ENCODE data around the gene SIL1. TPM values are rescaled to one million over a fixed set of nuclear protein-coding genes. Genes with fewer than 3 reads are reported as not detected.

Gene SIL1
- total and polyA plus RNA-seq, 2 of the 8 experiments (the other 6 are each of a cell fraction or from before 2014, with no cell fraction given), result 8.3 to 12.8 TPM

- H3K4me1 ChIP-seq (replicated peaks in 1 of 4; ENCODE audit: control insufficient read depth in 3 of 4, insufficient read depth in 4 of 4, low read length in 3 of 4), result no peaks in the 10 kb centered on the region
- no peaks in the 10 kb centered on the region for H3K79me2 ChIP-seq (ENCODE audit: control insufficient read depth in 1 of 2, insufficient read depth in 2 of 2, low read length in 2 of 2)
- no peaks in the 10 kb centered on the region for H3K27me3 ChIP-seq (replicated peaks in 1 of 4; ENCODE audit: control insufficient read depth in 3 of 4, extremely low read depth in 1 of 4, insufficient read depth in 3 of 4, low read length in 3 of 4)
- no peak overlapping the region for H3K9ac ChIP-seq (replicated peaks in 1 of 4; ENCODE audit: extremely low read depth in 1 of 4, low read depth in 3 of 4, low read length in 3 of 4)
- no peaks in the 10 kb centered on the region for H4K20me1 ChIP-seq (replicated peaks in 1 of 2; ENCODE audit: control insufficient read depth in 1 of 2, insufficient read depth in 2 of 2, low read length in 2 of 2)
- POLR2A ChIA-PET (ENCODE audit: partially characterized antibody), result no interaction called here
- H3K23me2 ChIP-seq (ENCODE audit: low read depth, low read length), result no peaks in the 10 kb centered on the region
- H2BK15ac ChIP-seq (ENCODE audit: low read length), result no peak overlapping the region
- no peak overlapping the region for H2BK20ac ChIP-seq (ENCODE audit: low read length)
- DNase-seq (ENCODE audit: low read depth in 1 of 2, low spot score in 2 of 2) (peak in 1 of 2 experiments; percentile 26), FAIRE-seq (no peak)
- no peak overlapping the region for H2AK5ac ChIP-seq (ENCODE audit: low read depth, low read length)
- no peak overlapping the region for H2BK12ac ChIP-seq (ENCODE audit: low read depth, low read length)
- no peak overlapping the region for H2AFZ ChIP-seq (ENCODE audit: low read length)
- H4K5ac ChIP-seq (ENCODE audit: insufficient read length, low read depth, low read length), result no peak overlapping the region
- H2BK5ac ChIP-seq (ENCODE audit: low read depth, low read length), result no peak overlapping the region
- no peak overlapping the region for H3K4me3 ChIP-seq (ENCODE audit: extremely low read depth in 1 of 4, insufficient read depth in 2 of 4, low read depth in 3 of 4, low read length in 4 of 4)
- CTCF ChIA-PET (ENCODE audit: partially characterized antibody), result interaction anchor here (1.0 to 1.2 kb wide), 2 partner anchors 12 to 217 kb away, joined by 3 to 4 read pairs; no protein-coding TSS in a partner anchor
- no peak overlapping the region for H4K8ac ChIP-seq (ENCODE audit: extremely low read depth, insufficient read depth, low read length)
- H3K79me1 ChIP-seq (ENCODE audit: low read depth, low read length), result no peaks in the 10 kb centered on the region
- H3K4ac ChIP-seq (replicated peaks; ENCODE audit: insufficient read length, low read depth, low read length), result no peak overlapping the region
- no peak overlapping the region for H3K23ac ChIP-seq (ENCODE audit: insufficient read length)
- H3K9me3 ChIP-seq (ENCODE audit: insufficient read depth in 2 of 2, low read depth in 1 of 2, low read length in 1 of 2), result no peaks in the 10 kb centered on the region
- WGBS, 2 experiments (ENCODE audit: extremely low coverage in 1 of 2, insufficient coverage in 1 of 2, insufficient read length in 1 of 2, insufficient replicate concordance in 2 of 2, low coverage in 1 of 2, low lambda C conversion rate in 2 of 2, missing lambda C conversion rate in 1 of 2), result 95% methylated on average over 6 of the region's 6 CpGs; no CpG with 5 or more reads in 1 of the 2 experiments
- no peak overlapping the region for H3K18ac ChIP-seq (ENCODE audit: extremely low read depth, low read length)
- no peak overlapping the region for H2BK120ac ChIP-seq (replicated peaks; ENCODE audit: low read depth, low read length)
- H3K36me3 ChIP-seq (ENCODE audit: control insufficient read depth in 2 of 4, insufficient read depth in 4 of 4, low read length in 3 of 4), result no peaks in the 10 kb centered on the region; a peak in 1 of 8 replicates
- no peak overlapping the region for H3K27ac ChIP-seq (ENCODE audit: low read depth, low read length)
- no peak overlapping the region for H3K56ac ChIP-seq (replicated peaks; ENCODE audit: insufficient read length, low read depth, low read length)
- H3K14ac ChIP-seq (ENCODE audit: insufficient read length), result no peak overlapping the region
- H3K4me2 ChIP-seq (ENCODE audit: insufficient read depth in 1 of 2, low read depth in 2 of 2, low read length in 2 of 2), result no peak overlapping the region
- H4K91ac ChIP-seq (replicated peaks; ENCODE audit: insufficient read length, low read length), result no peak overlapping the region
- TF ChIP-seq SP2 (IDR thresholded peaks at IDR 0.05; ENCODE audit: low read length) (no peak), FOSL1 (IDR thresholded peaks at IDR 0.05; ENCODE audit: insufficient read depth, low read depth, low read length) (no peak), KDM4A (IDR thresholded peaks at IDR 0.05; ENCODE audit: low read depth, low read length, severe bottlenecking) (no peak), MAFK (IDR thresholded peaks at IDR 0.05; ENCODE audit: low read depth, low read length) (no peak), HDAC2 (IDR thresholded peaks at IDR 0.05; ENCODE audit: borderline replicate concordance in 1 of 2, low read depth in 2 of 2, low read length in 2 of 2) (no peak)
Observed at GRCh38 chr5:138989720-138990119, 208.4 kb downstream of the SIL1 start.
